ENCODE measurements around the gene SEPTIN2.
A peak's percentile ranks its signal among the peaks of the same experiment; 100 is the strongest.
"Not testable (repeated sequence)": the region's sequence is repeated elsewhere in the genome, so short reads cannot be mapped to it uniquely, and the experiment has no call there.

The SEPTIN2 gene

GRCh38 chr2:241286348-241287090, 29.2 kb upstream of the SEPTIN2 start:
- FAIRE-seq: no peak

GRCh38 chr2:241288324-241288888, 27.3 kb upstream of the SEPTIN2 start:
- no peak for FAIRE-seq
- no peak for DNase-seq (ENCODE audit: extremely low spot score, insufficient read length, low read depth)

More at GRCh38 chr2:241286348-241287090, 29.2 kb upstream of the SEPTIN2 start:
- DNase-seq (ENCODE audit: extremely low spot score, insufficient read length, low read depth): no peak

DNA sequence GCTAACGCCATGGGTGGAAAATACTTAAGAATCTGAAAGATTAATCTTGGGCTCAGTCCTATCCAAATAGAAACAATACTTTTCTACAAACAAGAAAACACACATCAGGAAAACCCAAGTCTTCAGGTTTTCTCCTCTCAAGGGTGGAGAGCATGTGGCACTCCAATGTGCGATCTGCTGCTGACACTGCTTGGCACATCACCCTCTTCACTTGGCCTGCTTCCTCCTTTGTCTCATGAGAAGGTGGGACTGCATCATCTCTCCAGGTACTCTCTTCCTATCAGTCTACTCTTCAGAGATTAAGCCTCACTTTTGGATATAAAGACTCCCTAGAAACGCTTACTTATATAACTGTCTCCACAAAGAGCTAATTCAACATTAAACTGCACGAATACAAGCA, 26.7 kb upstream of the SEPTIN2 start:
- no peak for DNase-seq (ENCODE audit: extremely low spot score, insufficient read length, low read depth)
- FAIRE-seq: no peak

DNA sequence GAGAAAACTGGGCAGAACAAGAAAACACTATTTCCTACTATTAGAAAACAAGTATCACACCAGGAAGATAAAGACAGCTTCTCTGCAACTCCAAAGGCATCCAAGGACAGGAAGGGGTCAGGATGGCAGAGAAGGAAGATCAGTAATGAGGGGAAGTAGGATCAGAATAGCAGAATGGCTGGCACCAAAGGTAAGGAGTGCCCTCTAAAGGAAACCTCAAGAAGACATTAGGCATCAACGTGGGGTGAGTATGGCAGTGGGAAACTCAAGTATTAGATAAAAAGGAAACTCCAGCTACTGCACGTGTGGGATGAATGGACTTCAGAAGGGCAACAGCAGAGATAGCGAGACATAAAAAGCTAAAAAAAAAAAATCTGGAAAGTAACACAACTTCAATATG, 26.1 kb upstream of the SEPTIN2 start:
- DNase-seq (ENCODE audit: extremely low spot score, insufficient read length, low read depth) (no peak), FAIRE-seq (no peak)

DNA sequence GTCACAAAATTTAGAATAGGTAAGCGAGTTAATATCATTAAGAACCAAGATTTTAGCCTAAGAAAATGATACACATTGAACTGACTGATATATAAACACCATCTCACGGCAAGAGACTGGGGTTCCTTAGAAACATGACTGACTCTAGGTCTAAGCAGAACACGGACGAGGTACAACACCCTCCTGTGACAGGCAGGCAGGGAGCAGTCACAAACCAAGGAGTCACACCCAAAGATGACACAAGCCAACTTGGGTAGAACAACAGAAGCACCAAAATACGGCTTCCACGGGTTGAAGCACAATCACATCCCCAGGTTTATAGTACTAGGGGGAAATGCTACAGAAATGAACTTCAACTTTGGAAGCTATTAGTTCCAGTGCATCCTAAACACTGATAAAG, 24.6 kb upstream of the SEPTIN2 start:
- no peak for FAIRE-seq
- no peak for DNase-seq (ENCODE audit: extremely low spot score, insufficient read length, low read depth)

DNA sequence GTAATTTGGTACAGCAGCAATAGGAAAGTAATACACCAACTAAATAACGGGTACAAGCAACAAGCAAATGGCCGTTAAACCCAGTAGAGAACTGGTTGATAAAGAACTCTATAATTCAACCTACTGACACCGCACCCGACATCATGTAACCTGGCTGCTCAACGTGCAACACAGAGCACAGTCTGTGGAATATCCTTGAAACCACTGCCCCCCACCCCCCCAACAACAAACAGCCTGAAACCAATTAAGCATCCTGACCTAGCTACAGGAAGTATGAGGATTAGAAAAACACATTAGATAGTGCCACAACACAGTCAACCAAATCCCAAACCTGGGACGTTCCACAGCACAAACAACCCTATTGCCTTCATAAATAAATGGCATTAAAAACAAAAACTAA, 23.7 kb upstream of the SEPTIN2 start:
- DNase-seq (ENCODE audit: extremely low spot score, insufficient read length, low read depth) (no peak), FAIRE-seq (no peak)

DNA sequence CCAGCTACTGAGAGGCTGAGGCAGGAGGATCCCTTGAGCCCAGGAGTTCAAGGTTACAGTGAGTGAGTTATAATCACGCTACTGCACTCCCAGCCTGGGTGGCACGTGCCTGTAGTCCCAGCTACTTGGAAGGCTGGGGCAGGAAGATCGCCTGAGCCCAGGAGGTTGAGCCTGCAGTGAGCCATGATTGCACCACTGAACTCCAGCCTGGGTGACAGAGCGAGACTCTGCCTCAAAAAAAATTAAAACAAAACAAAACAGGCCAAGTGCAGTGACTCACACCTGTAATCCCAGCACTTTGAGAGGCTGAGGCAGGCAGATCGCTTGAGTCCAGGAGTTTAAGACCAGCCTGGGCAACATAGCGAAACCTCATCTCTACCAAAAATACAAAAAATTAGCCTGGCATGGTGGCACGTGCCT, 22.3 kb upstream of the SEPTIN2 start:
- not testable (repeated sequence) for DNase-seq (ENCODE audit: extremely low spot score, insufficient read length, low read depth); FAIRE-seq

DNA sequence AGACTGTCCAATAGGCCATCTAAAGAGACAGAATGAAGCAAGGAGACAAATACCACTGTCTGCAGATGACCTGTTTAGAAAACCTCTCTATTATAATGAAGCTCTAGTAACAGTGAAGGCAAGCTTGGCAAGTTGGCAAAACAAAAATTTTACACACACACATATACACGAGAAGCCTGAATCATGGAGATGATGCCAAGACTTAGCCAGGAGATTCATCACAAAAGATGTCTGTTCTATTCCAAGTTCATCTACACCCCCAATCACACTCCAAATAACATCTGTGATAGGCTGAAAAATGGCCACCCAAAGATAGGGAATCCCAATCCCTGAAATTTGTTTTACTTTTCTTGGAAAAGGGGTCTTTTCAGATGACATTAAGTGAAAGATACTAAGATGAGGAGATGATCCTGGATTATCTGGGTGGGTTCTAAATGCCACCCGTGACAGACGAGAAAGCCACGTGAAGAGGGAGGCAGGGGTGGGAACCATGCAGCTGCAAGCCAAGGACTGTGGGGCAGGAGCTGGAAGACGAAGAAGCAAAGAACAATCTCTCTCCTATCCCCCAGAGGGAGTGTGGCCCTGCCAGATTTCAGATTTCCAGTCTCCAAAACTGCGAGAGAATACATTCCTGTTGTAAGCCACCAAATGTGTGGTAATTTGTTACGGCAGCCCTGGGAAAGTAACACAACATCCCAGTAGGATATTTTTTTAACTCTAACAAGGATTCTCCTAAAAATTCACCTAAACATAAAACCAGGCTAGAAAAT, 20.2 kb upstream of the SEPTIN2 start:
- no peak for DNase-seq (ENCODE audit: extremely low spot score, insufficient read length, low read depth)
- FAIRE-seq: no peak

DNA sequence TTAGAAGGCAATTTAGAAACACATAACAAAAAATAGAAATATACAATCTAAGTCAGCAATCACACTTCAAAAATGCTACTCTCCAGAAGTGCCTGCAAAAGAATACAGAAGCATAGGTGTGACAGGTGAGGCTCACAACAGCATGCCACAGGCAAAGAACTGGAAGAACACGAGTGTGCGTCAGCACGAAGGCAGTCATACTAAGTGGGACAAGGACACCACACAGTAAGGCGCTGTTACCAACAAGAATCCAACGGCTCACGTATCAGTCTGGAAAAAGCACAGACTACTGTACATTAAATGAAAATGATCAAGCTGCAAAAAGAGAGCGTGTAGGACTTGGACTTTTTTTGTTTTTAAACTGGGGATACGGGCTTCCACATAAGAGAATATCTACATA, 19.0 kb upstream of the SEPTIN2 start:
- FAIRE-seq (no peak), DNase-seq (ENCODE audit: extremely low spot score, insufficient read length, low read depth) (no peak)

GRCh38 chr2:241298673-241299072, 17.1 kb upstream of the SEPTIN2 start:
- DNase-seq (ENCODE audit: extremely low spot score, insufficient read length, low read depth): no peak
- FAIRE-seq: no peak

DNA sequence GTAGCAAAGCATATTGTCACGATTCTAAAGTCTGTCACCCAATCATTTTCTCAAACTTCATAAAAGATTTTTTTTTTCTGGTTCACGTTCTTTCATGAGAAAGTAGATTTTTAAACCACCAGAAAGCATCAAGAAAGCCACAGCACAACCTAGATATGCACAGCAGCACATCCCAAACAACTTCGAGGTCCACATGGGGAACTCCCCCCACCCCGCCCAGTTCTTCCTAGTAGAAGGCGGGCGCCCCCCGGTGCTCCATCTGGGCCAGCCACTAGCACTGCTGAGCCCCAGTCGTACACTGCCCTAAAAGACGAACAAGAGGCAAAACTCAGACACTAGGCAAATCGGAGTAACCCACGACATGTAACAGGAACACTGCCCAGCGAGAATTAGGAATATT, 15.7 kb upstream of the SEPTIN2 start:
- DNase-seq (ENCODE audit: extremely low spot score, insufficient read length, low read depth) (no peak), FAIRE-seq (no peak)

DNA sequence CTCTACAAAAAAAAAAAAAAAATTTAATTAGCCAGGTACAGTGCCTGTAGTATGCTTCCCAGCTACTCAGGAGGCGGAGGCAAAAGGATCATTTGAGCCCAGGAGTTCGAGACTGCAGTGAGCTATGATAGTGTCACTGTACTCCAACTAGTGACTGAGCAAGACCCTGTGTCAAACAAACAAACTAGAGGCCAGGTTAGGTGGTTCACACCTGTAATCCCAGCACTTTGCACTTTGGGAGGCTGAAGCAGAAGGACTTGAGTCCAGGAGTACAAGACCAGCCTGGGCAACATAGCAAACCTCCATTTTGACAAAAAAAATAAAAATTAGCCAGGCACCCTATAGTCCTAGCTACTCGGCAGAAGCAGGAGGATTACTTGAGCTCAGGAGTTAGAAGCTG, 13.6 kb upstream of the SEPTIN2 start:
- FAIRE-seq (no peak), DNase-seq (ENCODE audit: extremely low spot score, insufficient read length, low read depth) (no peak)

DNA sequence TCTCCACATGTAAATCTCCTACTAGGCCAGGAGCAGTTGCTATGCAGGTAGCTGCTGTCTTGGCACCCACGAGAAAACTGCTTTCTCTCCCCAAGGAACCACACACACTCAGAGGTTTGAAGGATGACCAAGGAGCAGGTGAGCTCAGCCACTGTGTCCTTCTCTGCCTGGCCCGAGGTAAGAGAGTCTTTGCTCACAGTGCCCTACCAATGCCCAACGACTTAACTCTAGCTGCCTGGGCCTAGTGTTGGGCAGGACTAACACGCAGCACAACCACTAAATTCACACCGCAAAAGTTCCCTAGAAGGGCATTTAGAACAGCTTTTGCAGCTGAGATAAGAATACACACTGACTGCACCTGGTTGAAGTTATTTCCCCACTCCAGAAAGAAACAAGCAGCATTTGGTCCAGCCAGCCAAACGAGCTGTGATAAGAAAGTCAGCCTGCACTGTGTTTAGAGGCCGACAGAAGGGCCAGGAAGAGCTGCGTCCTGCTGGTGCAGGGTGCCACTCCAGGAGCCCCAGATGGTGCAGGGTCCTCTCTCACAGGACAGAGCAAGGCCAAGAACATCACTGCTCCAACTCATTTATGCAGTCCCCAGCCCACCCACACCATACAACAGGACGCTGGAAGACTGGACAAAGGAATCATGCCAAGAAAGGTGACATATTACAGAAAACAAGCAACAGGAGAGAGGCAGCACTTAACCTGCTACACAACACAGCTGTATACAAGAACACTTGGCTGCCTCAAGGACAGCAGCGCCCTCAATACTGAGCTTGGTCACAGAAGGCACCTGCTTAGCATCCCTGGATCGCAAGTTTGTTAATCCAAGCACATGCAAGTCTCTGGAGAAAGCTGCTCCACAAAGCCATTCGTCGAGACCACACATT, 12.7 kb upstream of the SEPTIN2 start:
- FAIRE-seq: no peak

DNA sequence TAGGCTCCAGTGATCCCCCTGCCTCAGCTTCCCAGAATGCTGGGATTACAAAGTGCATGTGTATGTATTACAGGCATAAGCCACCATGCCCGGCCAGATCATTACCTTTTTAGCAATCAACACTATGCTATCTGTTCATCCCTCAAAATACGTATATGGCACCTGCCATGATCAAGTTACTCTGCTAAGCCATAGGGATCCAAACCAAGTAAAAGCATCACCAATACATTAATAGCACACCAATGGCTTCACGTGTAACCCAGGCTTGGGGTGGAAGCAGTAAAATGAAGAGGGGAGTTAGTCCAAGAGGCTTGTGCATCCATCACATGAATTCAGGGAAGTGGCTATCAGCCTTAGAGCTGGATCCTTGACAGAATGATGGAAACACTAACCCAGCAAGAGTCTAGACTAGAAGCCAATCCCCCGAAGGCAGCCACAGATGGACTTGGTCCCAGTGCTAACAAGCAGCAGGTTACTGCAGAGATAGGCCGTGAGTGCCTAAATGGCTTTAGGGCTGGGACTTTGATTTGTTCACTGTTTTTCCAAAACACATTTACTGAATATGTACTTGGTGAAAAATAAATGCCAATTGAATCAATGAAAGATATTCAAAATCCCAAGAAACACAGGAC, 11.6 kb upstream of the SEPTIN2 start:
- no peak for FAIRE-seq

More for the DNA sequence above, 12.7 kb upstream of the SEPTIN2 start:
- DNase-seq (ENCODE audit: extremely low spot score, insufficient read length, low read depth): no peak

DNA sequence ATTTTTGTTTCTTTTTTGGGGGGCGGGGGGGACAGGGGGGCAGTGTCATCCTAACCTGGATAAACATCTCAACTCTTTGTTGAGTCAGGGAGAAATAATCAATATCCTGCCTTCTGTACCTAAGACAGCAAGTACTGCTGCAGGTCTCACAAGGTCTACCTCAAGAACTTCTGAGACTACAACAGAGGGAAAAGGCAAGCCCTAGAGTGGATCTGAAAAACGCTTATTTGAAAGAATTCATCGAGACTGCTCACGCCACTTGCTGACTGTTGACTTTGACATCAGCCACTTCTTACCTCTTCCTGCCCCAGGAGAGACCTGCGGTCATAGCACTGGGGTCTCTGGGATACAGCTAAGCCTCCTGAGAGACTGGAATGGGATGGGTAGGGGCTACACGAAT, 8.7 kb upstream of the SEPTIN2 start:
- no peak for DNase-seq (ENCODE audit: extremely low spot score, insufficient read length, low read depth)
- no peak for FAIRE-seq

More for the DNA sequence above, 11.6 kb upstream of the SEPTIN2 start:
- no peak for DNase-seq (ENCODE audit: extremely low spot score, insufficient read length, low read depth)

- DNase-seq (ENCODE audit: extremely low spot score, insufficient read length, low read depth): no peak
- no peak for FAIRE-seq
Observed at GRCh38 chr2:241308267-241308666, 7.5 kb upstream of the SEPTIN2 start.

- no peak for FAIRE-seq
- no peak for DNase-seq (ENCODE audit: extremely low spot score, insufficient read length, low read depth)
Observed at GRCh38 chr2:241308832-241309500, 6.8 kb upstream of the SEPTIN2 start.

GRCh38 chr2:241309684-241310117, 6.0 kb upstream of the SEPTIN2 start:
- peak; percentile 39 for DNase-seq (ENCODE audit: extremely low spot score, insufficient read length, low read depth)
- peak; percentile 94 for FAIRE-seq

DNA sequence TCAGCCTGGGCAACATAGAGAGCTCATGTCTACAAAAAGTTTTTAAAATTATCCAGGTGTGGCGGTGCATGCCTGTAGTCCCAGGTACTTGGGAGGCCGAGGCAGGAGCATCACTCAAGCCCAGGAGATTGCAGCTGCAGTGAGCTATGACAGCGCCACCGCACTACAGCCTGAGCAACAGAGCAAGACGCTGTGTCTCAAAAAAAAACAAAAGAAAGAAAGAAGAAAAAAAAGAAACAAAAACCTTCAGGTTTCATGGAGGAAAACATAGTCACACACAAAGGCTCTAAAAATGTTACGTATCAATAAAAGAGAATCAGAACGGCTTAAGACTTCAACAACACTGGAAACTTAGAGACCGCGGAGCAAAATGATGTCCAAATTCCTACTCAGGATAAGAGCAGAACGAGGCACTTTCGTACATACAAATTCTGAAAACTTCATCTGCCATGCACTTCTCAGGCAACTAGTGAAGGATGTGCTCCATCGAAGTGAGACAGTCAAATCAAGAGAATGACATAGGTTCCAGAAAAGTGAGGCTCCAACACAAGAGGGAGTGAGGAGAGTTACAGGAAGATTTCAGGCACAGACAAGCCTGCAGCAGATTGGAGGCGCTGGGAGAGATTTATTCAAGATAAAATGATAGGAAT, 4.7 kb upstream of the SEPTIN2 start:
- DNase-seq (ENCODE audit: extremely low spot score, insufficient read length, low read depth) (no peak), FAIRE-seq (no peak)

Measured in GM18507 (cell line).